ENCODE data around the gene TUBB1.
"Not testable (repeated sequence)": the region's sequence is repeated elsewhere in the genome, so short reads cannot be mapped to it uniquely, and the experiment has no call there.

The TUBB1 gene

GRCh38 chr20:59020938-59021551 lies 1.8 kb downstream of the TUBB1 start:
- no peak for DNase-seq (ENCODE audit: low read depth in 2 of 2)

- DNase-seq (ENCODE audit: low read depth in 2 of 2): no peak
These were observed 3.5 kb downstream of the TUBB1 start for GRCh38 chr20:59022754-59023153.

GRCh38 chr20:59023616-59024015 lies 4.4 kb downstream of the TUBB1 start:
- DNase-seq (ENCODE audit: low read depth in 2 of 2): no peak

GRCh38 chr20:59024111-59024530 lies 4.9 kb downstream of the TUBB1 start:
- DNase-seq (ENCODE audit: low read depth in 2 of 2): no peak

- DNase-seq (ENCODE audit: low read depth in 2 of 2): no peak
These were observed 5.9 kb downstream of the TUBB1 start for GRCh38 chr20:59025086-59025485.

GRCh38 chr20:59025511-59025910 lies 6.3 kb downstream of the TUBB1 start:
- DNase-seq (ENCODE audit: low read depth in 2 of 2): no peak

- DNase-seq (ENCODE audit: low read depth in 2 of 2): no peak
These were observed 7.9 kb downstream of the TUBB1 start for GRCh38 chr20:59026904-59027740.

- no peak for DNase-seq (ENCODE audit: low read depth in 2 of 2)
These were observed 8.6 kb downstream of the TUBB1 start for GRCh38 chr20:59027741-59028320.

- no peak for DNase-seq (ENCODE audit: low read depth in 2 of 2)
These were observed 9.6 kb downstream of the TUBB1 start for GRCh38 chr20:59028812-59029211.

GRCh38 chr20:59030911-59031563 lies 11.8 kb downstream of the TUBB1 start:
- no peak for DNase-seq (ENCODE audit: low read depth in 2 of 2)

GRCh38 chr20:59031564-59032022 lies 12.4 kb downstream of the TUBB1 start:
- no peak for DNase-seq (ENCODE audit: low read depth in 2 of 2)

- DNase-seq (ENCODE audit: low read depth in 2 of 2): peak; percentile 93 to 96
These were observed 12.9 kb downstream of the TUBB1 start, which contains the start of gene ATP5F1E for GRCh38 chr20:59032023-59032712. Gene ATP5F1E, minus strand, starts transcription at chr20:59032335. Its CDS starts 84 bp downstream, at chr20:59032251.

- DNase-seq (ENCODE audit: low read depth in 2 of 2): no peak
These were observed 13.5 kb downstream of the TUBB1 start for GRCh38 chr20:59032713-59033059.

GRCh38 chr20:59033093-59033492 lies 13.9 kb downstream of the TUBB1 start:
- no peak for DNase-seq (ENCODE audit: low read depth in 2 of 2)

GRCh38 chr20:59033616-59034165 lies 14.5 kb downstream of the TUBB1 start:
- no peak for DNase-seq (ENCODE audit: low read depth in 2 of 2)

- no peak for DNase-seq (ENCODE audit: low read depth in 2 of 2)
These were observed 16.2 kb downstream of the TUBB1 start for GRCh38 chr20:59035381-59035780.

- no peak for DNase-seq (ENCODE audit: low read depth in 2 of 2)
These were observed 18.2 kb downstream of the TUBB1 start for GRCh38 chr20:59037386-59037785.

- no peak for DNase-seq (ENCODE audit: low read depth in 2 of 2)
These were observed 20.0 kb downstream of the TUBB1 start for GRCh38 chr20:59039233-59039632.

- DNase-seq (ENCODE audit: low read depth in 2 of 2): no peak
These were observed 21.4 kb downstream of the TUBB1 start for GRCh38 chr20:59040667-59041066.

GRCh38 chr20:59041487-59041886 lies 22.3 kb downstream of the TUBB1 start:
- DNase-seq (ENCODE audit: low read depth in 2 of 2): not testable (repeated sequence)

- DNase-seq (ENCODE audit: low read depth in 2 of 2): no peak
These were observed 23.0 kb downstream of the TUBB1 start, which contains the start of gene PRELID3B for GRCh38 chr20:59042151-59042795. Gene PRELID3B, minus strand, starts transcription at chr20:59042786. Its CDS starts 56 bp downstream, at chr20:59042730.

Measured in stimulated activated CD4-positive, alpha-beta T cell treated with anti-CD3 and anti-CD28 coated beads, Interleukin-1b, Interleukin-23, amount 100 ng/mL, for 1 hour (primary cell).